Endothelial cell of umbilical vein (primary cell): ENCODE data around the gene BIRC5. TPM values are rescaled to one million over a fixed set of nuclear protein-coding genes. Genes with fewer than 3 reads are reported as not detected.
"Not testable (repeated sequence)": the region's sequence is repeated elsewhere in the genome, so short reads cannot be mapped to it uniquely, and the experiment has no call there.

Source experiments
- BruUV-seq: library from RNA; stranded (reverse); fragments of 400-500 nt; replicated peaks from 2 replicates; lab custom pipeline; 2021; lab: Mats Ljungman, UMichigan
- CTCF ChIA-PET: fragments of 300-600, 350-600 bp; sonication (Branson Sonifier 250); formaldehyde crosslinking; loops from one replicate; lab custom pipeline; 2021; ENCODE audit warnings: antibody characterized with exemption, inconsistent platforms; lab: Charles Lee
- POLR2A ChIA-PET: fragments of 300-600, 350-600 bp; sonication (Branson Sonifier 250); formaldehyde crosslinking; loops from one replicate; lab custom pipeline; 2021; ENCODE audit warnings: antibody characterized with exemption, inconsistent platforms; lab: Charles Lee
- DNase-seq: peaks from one replicate; pipeline ENCODE4 v3.0.0-alpha.2; 2011; ENCODE audit warnings: low read depth, low spot score
- FAIRE-seq: peaks from 2 replicates; lab custom pipeline; 2011; peaks lifted over from hg19 to GRCh38; lab: Jason Lieb, UNC
- H2AFZ ChIP-seq: 2 replicates; pipeline ENCODE4 v1.6.0; 2012; ENCODE audit warnings: low read depth, low read length, control low read depth, inconsistent platforms
- H3K27ac ChIP-seq: 2 replicates; pipeline ENCODE4 v1.5.1; 2011; ENCODE audit warnings: low read depth, mild to moderate bottlenecking, control low read depth, low read length, moderate library complexity; ENCODE audit not compliant: insufficient read depth
- H3K27me3 ChIP-seq, 2 experiments: 2 replicates each; pipeline versions ENCODE4 v1.6.0 to v1.6.1; 2011; ENCODE audit warnings: low read length in 2 of 2, mixed read lengths in 1 of 2; ENCODE audit not compliant: control insufficient read depth in 2 of 2, insufficient read depth in 2 of 2
- H3K36me3 ChIP-seq, 2 experiments: 2 replicates in 1 of 2; 3 replicates in 1 of 2; pipeline ENCODE4 v1.5.1; 2011; ENCODE audit warnings: low read length in 2 of 2, mild to moderate bottlenecking in 1 of 2, moderate library complexity in 1 of 2; ENCODE audit not compliant: control insufficient read depth in 2 of 2, insufficient read depth in 2 of 2; ENCODE audit errors: extremely low read depth in 1 of 2
- H3K4me1 ChIP-seq: 3 replicates; pipeline ENCODE4 v1.5.1; 2011; ENCODE audit warnings: mild to moderate bottlenecking, low read length; ENCODE audit not compliant: control insufficient read depth, insufficient read depth; ENCODE audit errors: extremely low read depth
- H3K4me2 ChIP-seq: 2 replicates; pipeline ENCODE4 v1.6.1; 2011; ENCODE audit warnings: low read length, control low read depth, mixed read lengths; ENCODE audit not compliant: insufficient read depth
- H3K4me3 ChIP-seq, 3 experiments: fragments of 200-600 bp in 1 of 3; sonication (generic), shearing (Covaris generic) in 1 of 3; replicated peaks in 1 of 3; 2 replicates each; pipeline ENCODE4 v1.5.1; 2011 to 2016; ENCODE audit warnings: control low read depth in 3 of 3, low read length in 3 of 3, mild to moderate bottlenecking in 2 of 3, inconsistent platforms in 1 of 3, low read depth in 1 of 3, moderate library complexity in 1 of 3; ENCODE audit not compliant: insufficient read depth in 1 of 3
- H3K79me2 ChIP-seq: 2 replicates; pipeline ENCODE4 v1.6.0; 2012; ENCODE audit warnings: low read length, inconsistent platforms; ENCODE audit not compliant: control insufficient read depth, insufficient read depth
- H3K9ac ChIP-seq: replicated peaks from 2 replicates; pipeline ENCODE3; 2011; ENCODE audit warnings: low read length, control low read depth; ENCODE audit not compliant: insufficient read depth; ENCODE audit errors: extremely low read depth
- H3K9me1 ChIP-seq: replicated peaks from 3 replicates; pipeline ENCODE4 v1.6.0; 2011; ENCODE audit warnings: mild to moderate bottlenecking, low read length; ENCODE audit not compliant: control insufficient read depth, insufficient read depth; ENCODE audit errors: extremely low read depth
- H3K9me3 ChIP-seq: replicated peaks from 2 replicates; pipeline ENCODE4 v1.5.1; 2012; ENCODE audit warnings: low read length, inconsistent platforms; ENCODE audit not compliant: control insufficient read depth, insufficient read depth
- H4K20me1 ChIP-seq: replicated peaks from 2 replicates; pipeline ENCODE3; 2011; ENCODE audit warnings: mild to moderate bottlenecking, low read length; ENCODE audit not compliant: control insufficient read depth, insufficient read depth; ENCODE audit errors: extremely low read depth
- EZH2 ChIP-seq: IDR thresholded peaks from 2 replicates; pipeline ENCODE4 v1.6.1; 2012; ENCODE audit warnings: borderline replicate concordance, low read depth, mild to moderate bottlenecking, moderate library complexity, low read length, inconsistent platforms; ENCODE audit not compliant: severe bottlenecking
- FOS ChIP-seq: IDR thresholded peaks from 2 replicates; pipeline ENCODE4 v1.6.1; 2011; ENCODE audit warnings: mild to moderate bottlenecking, low read length, moderate library complexity, borderline replicate concordance; ENCODE audit not compliant: insufficient read depth
- GATA2 ChIP-seq: IDR thresholded peaks from 2 replicates; pipeline ENCODE4 v1.7.0; 2011; ENCODE audit warnings: low read depth, mild to moderate bottlenecking, moderate library complexity, mixed read lengths, low read length; ENCODE audit not compliant: insufficient read length, insufficient read depth
- JUN ChIP-seq: IDR thresholded peaks from 2 replicates; pipeline ENCODE4 v1.6.1; 2011; ENCODE audit warnings: borderline replicate concordance, low read depth; ENCODE audit not compliant: insufficient read length, insufficient read depth
- MAX ChIP-seq: IDR thresholded peaks from 2 replicates; pipeline ENCODE4 v1.6.1; 2011; ENCODE audit not compliant: insufficient read depth, insufficient read length
- MYC ChIP-seq: IDR thresholded peaks from one replicate; pipeline ENCODE4 v1.6.1; 2011; ENCODE audit warnings: mild to moderate bottlenecking, low read depth, low read length
- POLR2A ChIP-seq: IDR thresholded peaks from 2 replicates; pipeline ENCODE4 v1.6.1; 2012; ENCODE audit warnings: low read depth, mild to moderate bottlenecking, control low read depth, low read length
- POLR2AphosphoS5 ChIP-seq: IDR thresholded peaks from 2 replicates; pipeline ENCODE4 v1.6.1; 2012; ENCODE audit warnings: low read depth, mild to moderate bottlenecking, control low read depth, low read length, moderate library complexity; ENCODE audit not compliant: insufficient read depth
- dilution Hi-C: fragments of 300-500 bp; cut with MboI; formaldehyde crosslinking; loops from one replicate; pipeline ENCODE4 v1.15.0; 2019; ENCODE audit warnings: low sequenced_read_pairs; ENCODE audit not compliant: extremely low pct_ligation_motif_present
- intact Hi-C: fragments of 100-400 bp; cut with micrococcal nuclease; formaldehyde crosslinking; loops from one replicate; pipeline ENCODE4 v1.10.0; 2022
- polyA plus RNA-seq, 4 experiments: library from polyadenylated mRNA; depleted of rRNA in 3 of 4; stranded (reverse) in 3 of 4; unstranded in 1 of 4; fragments of >200 nt; gene quantifications; 2 replicates each; pipeline versions ENCODE4 v1.2.1 to v1.2.3, GENCODE V29; 2011 to 2012; ENCODE audit warnings: missing spikeins in 1 of 4
- total RNA-seq: library from RNA; stranded (reverse); gene quantifications from 2 replicates; pipeline ENCODE4 v1.2.3, GENCODE V29; 2021
- TF ChIP-seq, protein P1 (sequence below), 2 donors: IDR thresholded peaks; 1 replicate in 1 of 2; 2 replicates in 1 of 2; pipeline ENCODE4 v1.5.1; 2011; ENCODE audit warnings: low read length in 2 of 2, mild to moderate bottlenecking in 2 of 2, moderate library complexity in 2 of 2, control low read depth in 1 of 2, inconsistent platforms in 1 of 2, low read depth in 1 of 2; ENCODE audit not compliant: insufficient read depth in 1 of 2; ENCODE audit errors: extremely low read depth in 1 of 2

The BIRC5 gene
- total and polyA plus RNA-seq, 2 donors (not counting 3 experiments of a cell fraction or from before 2014, with no cell fraction given), result 32.8 to 74.6 TPM

DNA sequence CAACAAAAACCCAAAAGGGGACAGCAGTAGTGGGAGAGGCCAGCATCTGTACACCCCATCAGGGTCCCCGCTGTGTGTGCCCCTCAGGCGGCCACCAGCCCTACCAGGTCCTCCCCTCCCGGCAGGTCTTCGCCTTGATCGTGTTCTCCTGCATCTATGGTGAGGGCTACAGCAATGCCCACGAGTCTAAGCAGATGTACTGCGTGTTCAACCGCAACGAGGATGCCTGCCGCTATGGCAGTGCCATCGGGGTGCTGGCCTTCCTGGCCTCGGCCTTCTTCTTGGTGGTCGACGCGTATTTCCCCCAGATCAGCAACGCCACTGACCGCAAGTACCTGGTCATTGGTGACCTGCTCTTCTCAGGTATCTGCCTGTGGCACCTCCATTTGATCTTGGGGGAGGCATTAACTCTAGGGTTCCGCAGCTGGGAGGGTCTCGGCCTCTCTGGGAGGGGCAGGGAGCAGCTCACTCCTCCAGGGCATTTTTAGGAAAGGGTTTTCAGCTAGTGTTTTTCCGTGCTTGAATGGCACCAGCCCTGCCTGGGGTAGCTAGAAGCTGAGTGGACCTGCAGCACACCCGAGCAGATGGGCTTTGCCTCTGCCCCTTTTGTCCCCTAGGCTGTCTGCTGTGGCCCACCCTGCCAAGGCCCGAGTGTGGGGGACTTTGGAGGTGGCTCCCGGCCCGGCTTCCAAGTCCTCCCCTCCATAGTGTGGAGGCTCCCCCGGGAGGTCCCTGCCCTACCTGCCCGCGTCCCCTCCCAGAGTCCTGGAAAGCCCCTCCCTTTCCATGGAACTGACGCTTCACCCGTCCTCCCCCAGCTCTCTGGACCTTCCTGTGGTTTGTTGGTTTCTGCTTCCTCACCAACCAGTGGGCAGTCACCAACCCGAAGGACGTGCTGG is 43.1 kb upstream of the BIRC5 start:
- H3K9ac ChIP-seq, result no peak overlapping the region
- intact Hi-C loops, result no loop called here

GRCh38 chr17:78171591-78172248 is 42.3 kb upstream of the BIRC5 start:
- H2AFZ ChIP-seq, H4K20me1 ChIP-seq, DNase-seq, H3K79me2 ChIP-seq, H3K9me3 ChIP-seq, H3K27ac ChIP-seq, FAIRE-seq, H3K9me1 ChIP-seq, dilution Hi-C loops, POLR2A ChIA-PET, intact Hi-C loops, H3K4me3 ChIP-seq, H3K36me3 ChIP-seq, H3K4me2 ChIP-seq, H3K27me3 ChIP-seq, H3K9ac ChIP-seq: not testable (repeated sequence)
- CTCF ChIA-PET, result interaction anchor here (1.2 kb wide), 2 partner anchors 59 to 87 kb away, joined by 4 to 6 read pairs; no protein-coding TSS in a partner anchor
- BruUV-seq, result TSS peak; percentile 13
- peaks cover 10% of the 10 kb centered on the region for H3K4me1 ChIP-seq

More for the DNA sequence above, 43.1 kb upstream of the BIRC5 start:
- ChIA-PET POLR2A (no interaction called here), CTCF (interaction anchor here (0.9 to 1.2 kb wide), 3 partner anchors 58 to 86 kb away, joined by 3 to 6 read pairs (median 4); no protein-coding TSS in a partner anchor)
- Histone ChIP-seq H3K4me3 (no peak overlapping the region), H3K9me3 (no peaks in the 10 kb centered on the region), H3K27me3 (no peaks in the 10 kb centered on the region), H3K79me2 (no peaks in the 10 kb centered on the region), H3K9me1 (no peaks in the 10 kb centered on the region), H3K27ac (no peak overlapping the region), H3K4me2 (no peak overlapping the region), H4K20me1 (no peaks in the 10 kb centered on the region), H3K36me3 (peaks cover 0 to 6% of the 10 kb centered on the region in 2 experiments), H3K4me1 (peaks cover 10% of the 10 kb centered on the region), H2AFZ (no peak overlapping the region)
- FAIRE-seq (no peak), DNase-seq (no peak)
- no TSS peak for BruUV-seq
- TF ChIP-seq POLR2A, result no peak
- no peak for TF ChIP-seq FOS
- TF ChIP-seq POLR2AphosphoS5, result no peak
- no peak for TF ChIP-seq JUN
- TF ChIP-seq MYC, result no peak
- no peak for TF ChIP-seq MAX
- no peak for TF ChIP-seq EZH2
- no peak for TF ChIP-seq GATA2
- TF ChIP-seq, protein P1, sequence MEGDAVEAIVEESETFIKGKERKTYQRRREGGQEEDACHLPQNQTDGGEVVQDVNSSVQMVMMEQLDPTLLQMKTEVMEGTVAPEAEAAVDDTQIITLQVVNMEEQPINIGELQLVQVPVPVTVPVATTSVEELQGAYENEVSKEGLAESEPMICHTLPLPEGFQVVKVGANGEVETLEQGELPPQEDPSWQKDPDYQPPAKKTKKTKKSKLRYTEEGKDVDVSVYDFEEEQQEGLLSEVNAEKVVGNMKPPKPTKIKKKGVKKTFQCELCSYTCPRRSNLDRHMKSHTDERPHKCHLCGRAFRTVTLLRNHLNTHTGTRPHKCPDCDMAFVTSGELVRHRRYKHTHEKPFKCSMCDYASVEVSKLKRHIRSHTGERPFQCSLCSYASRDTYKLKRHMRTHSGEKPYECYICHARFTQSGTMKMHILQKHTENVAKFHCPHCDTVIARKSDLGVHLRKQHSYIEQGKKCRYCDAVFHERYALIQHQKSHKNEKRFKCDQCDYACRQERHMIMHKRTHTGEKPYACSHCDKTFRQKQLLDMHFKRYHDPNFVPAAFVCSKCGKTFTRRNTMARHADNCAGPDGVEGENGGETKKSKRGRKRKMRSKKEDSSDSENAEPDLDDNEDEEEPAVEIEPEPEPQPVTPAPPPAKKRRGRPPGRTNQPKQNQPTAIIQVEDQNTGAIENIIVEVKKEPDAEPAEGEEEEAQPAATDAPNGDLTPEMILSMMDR (IDR thresholded peaks at IDR 0.05; ENCODE audit: extremely low read depth in 1 of 2, insufficient read depth in 1 of 2, low read depth in 1 of 2, low read length in 2 of 2), result no peak
- dilution Hi-C loops, result no loop called here
